Chondrocyte (in vitro differentiated cells): ENCODE results near the gene IRAK1. TPM values are rescaled to one million over a fixed set of nuclear protein-coding genes. Genes with fewer than 3 reads are reported as not detected.
A peak's percentile ranks its signal among the peaks of the same experiment; 100 is the strongest.

ENCODE experiments used
- DNase-seq: peaks from one replicate; pipeline ENCODE4 v3.0.0; 2021; ENCODE audit warnings: mixed read lengths, low spot score
- H3K27ac Mint-ChIP-seq: one replicate; pipeline ENCODE4 v1.8.0; 2021; ENCODE audit warnings: mild to moderate bottlenecking, moderate library complexity, mixed read lengths; ENCODE audit not compliant: unreplicated experiment
- H3K27me3 Mint-ChIP-seq: 2 replicates; pipeline ENCODE4 v1.8.0; 2021; ENCODE audit warnings: low read depth, mixed read lengths
- H3K36me3 Mint-ChIP-seq: 2 replicates; pipeline ENCODE4 v1.8.0; 2021; ENCODE audit warnings: low read depth, mixed read lengths
- H3K4me1 Mint-ChIP-seq: 2 replicates; pipeline ENCODE4 v1.8.0; 2021; ENCODE audit warnings: low read depth, mild to moderate bottlenecking, mixed read lengths
- H3K4me3 Mint-ChIP-seq: one replicate; pipeline ENCODE4 v1.8.0; 2021; ENCODE audit warnings: mild to moderate bottlenecking, moderate library complexity, mixed read lengths; ENCODE audit not compliant: unreplicated experiment
- H3K9me3 Mint-ChIP-seq: 2 replicates; pipeline ENCODE4 v1.8.0; 2021; ENCODE audit warnings: low read depth, mixed read lengths
- total RNA-seq: library from RNA; stranded (reverse); gene quantifications from 3 replicates; pipeline ENCODE4 v1.2.1, GENCODE V29; 2021
- TF ChIP-seq, protein P1 (sequence below): fragments of 200-600 bp; sonication (generic); IDR thresholded peaks from 2 replicates; pipeline ENCODE4 v1.5.0; 2021; ENCODE audit warnings: antibody characterized with exemption, mild to moderate bottlenecking, moderate library complexity

Gene IRAK1
- total RNA-seq, 1 donor from 2014 or later = 104 TPM

DNA sequence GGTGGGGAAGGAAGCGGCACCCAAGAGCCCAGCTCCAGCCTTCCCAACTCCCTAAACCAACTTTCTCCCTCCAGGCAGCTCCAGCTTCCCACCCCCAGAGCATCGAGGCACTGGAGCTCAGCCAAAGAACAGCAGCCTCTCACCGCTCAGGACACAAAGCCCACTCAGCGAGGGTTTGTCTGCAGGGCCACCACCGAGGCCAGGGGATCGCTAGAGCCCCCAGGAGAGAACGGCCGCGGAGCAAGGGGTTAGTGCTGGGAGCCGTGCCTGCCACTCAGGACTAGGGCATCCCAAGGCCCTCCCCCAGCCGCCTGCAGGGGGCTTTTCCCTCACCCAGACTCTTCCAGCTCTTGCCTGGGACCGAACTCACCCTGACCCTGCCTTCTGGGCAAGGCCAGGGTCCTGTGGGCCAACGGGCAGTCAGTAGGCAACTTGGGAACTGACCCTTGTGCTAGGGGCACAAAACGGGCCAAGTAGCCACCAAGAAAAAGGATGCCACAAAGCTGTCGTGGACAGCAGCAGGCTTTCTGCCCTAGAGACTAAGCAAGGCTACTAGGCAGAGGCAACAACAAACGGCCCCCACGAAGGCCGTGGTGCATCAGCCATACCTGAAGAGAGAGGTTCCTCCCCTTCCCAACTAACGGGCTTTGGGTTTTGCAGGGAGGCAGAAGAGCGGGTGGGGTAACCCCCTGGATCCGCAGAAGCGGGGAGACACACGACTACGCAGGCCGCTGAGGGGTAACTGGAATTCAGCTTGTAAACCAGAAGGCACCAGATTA, 50.4 kb downstream of the IRAK1 start:
- Mint-ChIP-seq H3K36me3 (no peaks in the 10 kb centered on the region), H3K27me3 (no peaks in the 10 kb centered on the region), H3K4me1 (peaks cover 53% of the 10 kb centered on the region), H3K9me3 (no peaks in the 10 kb centered on the region), H3K4me3 (peak overlapping the region; percentile 100), H3K27ac (peak overlapping the region; percentile 100)
- DNase-seq = no peak
- TF ChIP-seq, protein P1, sequence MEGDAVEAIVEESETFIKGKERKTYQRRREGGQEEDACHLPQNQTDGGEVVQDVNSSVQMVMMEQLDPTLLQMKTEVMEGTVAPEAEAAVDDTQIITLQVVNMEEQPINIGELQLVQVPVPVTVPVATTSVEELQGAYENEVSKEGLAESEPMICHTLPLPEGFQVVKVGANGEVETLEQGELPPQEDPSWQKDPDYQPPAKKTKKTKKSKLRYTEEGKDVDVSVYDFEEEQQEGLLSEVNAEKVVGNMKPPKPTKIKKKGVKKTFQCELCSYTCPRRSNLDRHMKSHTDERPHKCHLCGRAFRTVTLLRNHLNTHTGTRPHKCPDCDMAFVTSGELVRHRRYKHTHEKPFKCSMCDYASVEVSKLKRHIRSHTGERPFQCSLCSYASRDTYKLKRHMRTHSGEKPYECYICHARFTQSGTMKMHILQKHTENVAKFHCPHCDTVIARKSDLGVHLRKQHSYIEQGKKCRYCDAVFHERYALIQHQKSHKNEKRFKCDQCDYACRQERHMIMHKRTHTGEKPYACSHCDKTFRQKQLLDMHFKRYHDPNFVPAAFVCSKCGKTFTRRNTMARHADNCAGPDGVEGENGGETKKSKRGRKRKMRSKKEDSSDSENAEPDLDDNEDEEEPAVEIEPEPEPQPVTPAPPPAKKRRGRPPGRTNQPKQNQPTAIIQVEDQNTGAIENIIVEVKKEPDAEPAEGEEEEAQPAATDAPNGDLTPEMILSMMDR = no peak

DNA sequence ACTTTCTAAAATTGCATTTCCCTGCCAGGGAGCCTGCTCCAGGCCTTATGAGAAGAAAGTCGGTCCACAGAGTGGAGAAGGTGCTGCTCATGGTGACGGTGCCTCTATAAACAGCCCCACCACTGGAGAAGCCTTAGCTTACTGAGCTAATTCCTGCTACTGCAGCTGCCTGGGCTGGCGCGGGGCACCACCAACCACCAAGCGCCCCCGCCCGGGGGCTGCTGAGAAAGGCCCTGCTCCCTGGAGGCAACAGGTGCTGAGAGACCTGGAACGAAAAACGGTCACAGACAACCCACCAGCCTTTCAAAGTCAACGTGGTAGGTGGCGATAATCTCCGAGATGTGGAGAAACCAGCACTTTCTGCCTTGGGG, 51.0 kb downstream of the IRAK1 start:
- Mint-ChIP-seq H3K4me1 (peaks cover 48% of the 10 kb centered on the region), H3K36me3 (no peaks in the 10 kb centered on the region), H3K27me3 (no peaks in the 10 kb centered on the region), H3K9me3 (no peaks in the 10 kb centered on the region), H3K4me3 (peak overlapping the region; percentile 100), H3K27ac (peak overlapping the region; percentile 100)
- no peak for DNase-seq
- TF ChIP-seq, protein P1 = peak; percentile 49

DNA sequence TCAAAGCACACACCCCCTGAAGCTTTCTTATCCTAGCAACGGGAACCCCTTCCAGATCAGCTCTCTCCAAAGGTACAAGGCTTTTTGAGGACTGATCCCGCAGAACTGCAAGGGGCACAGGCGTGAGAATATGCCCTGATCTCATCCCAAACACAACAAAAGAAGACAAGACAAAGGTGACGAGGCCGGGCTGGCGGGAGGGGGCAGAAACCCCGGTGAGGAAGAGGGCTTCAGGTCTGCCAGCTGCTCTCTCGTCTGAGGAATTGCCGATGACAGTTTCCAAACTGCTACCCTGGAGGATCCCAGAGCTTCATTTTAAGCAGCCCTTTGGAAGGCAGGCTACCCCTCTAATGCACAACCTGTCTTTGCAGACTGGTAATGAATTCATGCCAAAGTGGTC, 51.4 kb downstream of the IRAK1 start:
- Mint-ChIP-seq H3K4me1 (peaks cover 43% of the 10 kb centered on the region), H3K27me3 (no peaks in the 10 kb centered on the region), H3K36me3 (no peaks in the 10 kb centered on the region), H3K9me3 (no peaks in the 10 kb centered on the region), H3K27ac (peak overlapping the region; percentile 100), H3K4me3 (peak overlapping the region; percentile 100)
- TF ChIP-seq, protein P1 = no peak
- DNase-seq = no peak

DNA sequence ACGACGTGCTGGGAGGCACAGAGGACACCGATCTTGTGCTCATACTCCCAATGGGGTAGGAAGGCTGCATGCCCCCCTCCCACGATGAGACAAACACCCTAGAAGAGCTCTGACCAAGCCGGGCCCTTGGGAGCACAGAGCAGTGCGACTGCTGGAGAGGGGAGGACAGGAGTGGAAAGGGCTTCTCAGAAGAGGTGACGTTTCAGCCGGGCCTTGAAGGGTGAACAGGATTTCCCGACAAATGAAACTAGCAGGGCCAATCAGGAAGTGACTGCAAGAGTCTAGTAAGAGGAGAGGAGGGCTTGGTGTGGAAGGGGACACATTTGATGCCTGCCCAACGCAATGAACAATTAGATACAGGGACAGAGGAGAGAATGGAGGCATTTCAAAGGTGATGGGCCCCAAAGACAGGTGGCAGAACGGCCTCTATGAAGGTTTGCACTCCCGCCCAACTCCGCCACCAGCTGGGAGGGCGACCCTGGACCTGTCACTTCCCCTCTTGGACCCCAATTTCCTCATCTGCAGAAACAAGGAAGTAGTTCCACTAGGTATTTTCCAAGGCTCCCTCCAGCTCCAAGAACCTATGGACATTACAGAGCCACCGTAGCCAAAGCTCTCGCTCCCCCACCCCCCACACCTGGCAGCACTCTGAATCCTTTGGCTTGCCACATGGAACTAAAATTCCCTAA, 52.0 kb downstream of the IRAK1 start:
- TF ChIP-seq, protein P1 = no peak
- peaks cover under 1% of the 10 kb centered on the region for H3K36me3 Mint-ChIP-seq
- peak overlapping the region; percentile 100 for H3K4me3 Mint-ChIP-seq
- H3K27ac Mint-ChIP-seq = peak overlapping the region; percentile 100
- no peaks in the 10 kb centered on the region for H3K9me3 Mint-ChIP-seq
- peaks cover 39% of the 10 kb centered on the region for H3K4me1 Mint-ChIP-seq
- DNase-seq = no peak
- H3K27me3 Mint-ChIP-seq = no peaks in the 10 kb centered on the region

DNA sequence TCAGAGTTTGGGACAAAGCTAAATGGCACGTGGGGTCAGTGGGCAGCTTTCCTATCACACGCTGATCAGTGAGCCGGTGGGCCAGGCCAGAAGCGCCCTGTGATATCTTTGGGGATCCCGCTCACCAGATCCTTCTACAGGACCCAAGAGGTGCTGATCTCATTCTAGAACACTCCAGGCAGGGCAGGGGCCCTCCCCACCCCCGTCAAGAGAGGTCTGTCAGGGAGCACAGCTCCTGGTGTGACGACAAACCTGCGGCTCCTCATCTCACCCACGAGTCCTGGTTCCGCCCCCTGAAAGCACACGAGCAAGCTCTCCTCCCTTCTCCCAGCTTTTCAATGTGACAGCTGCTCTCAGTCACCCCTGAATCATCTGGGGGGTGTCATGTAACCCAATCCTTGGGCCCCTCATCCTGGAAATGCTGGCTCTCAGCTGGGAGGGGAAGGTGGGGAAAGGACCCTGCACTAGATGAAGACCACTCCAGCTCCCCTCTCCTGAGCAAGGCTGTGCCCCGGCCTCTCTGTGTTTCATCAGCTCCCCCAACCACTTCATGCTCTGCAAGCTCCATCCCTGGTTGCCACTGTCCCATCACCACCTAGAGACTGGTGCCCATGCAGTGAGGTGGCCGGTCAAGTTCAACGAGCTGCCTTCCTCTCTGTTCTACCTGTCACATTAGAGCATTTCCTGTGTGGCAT, 52.7 kb downstream of the IRAK1 start:
- H3K4me3 Mint-ChIP-seq = no peak overlapping the region
- H3K27me3 Mint-ChIP-seq = no peaks in the 10 kb centered on the region
- H3K4me1 Mint-ChIP-seq = peaks cover 39% of the 10 kb centered on the region
- H3K9me3 Mint-ChIP-seq = no peaks in the 10 kb centered on the region
- H3K36me3 Mint-ChIP-seq = peaks cover 3% of the 10 kb centered on the region
- DNase-seq = no peak
- TF ChIP-seq, protein P1 = no peak
- peak overlapping the region; percentile 100 for H3K27ac Mint-ChIP-seq
